GM12875 (cell line): ENCODE data around the gene KRTAP5-2.

Experiments
- H3K4me3 ChIP-seq: one replicate; pipeline ENCODE4 v1.5.1; 2011; ENCODE audit warnings: low read depth, low read length, control low read depth
- CTCF ChIP-seq: IDR thresholded peaks from 2 replicates; pipeline ENCODE4 v1.5.1; 2011; ENCODE audit warnings: low read depth, mild to moderate bottlenecking, control low read depth, inconsistent platforms, low read length, moderate library complexity, borderline replicate concordance; ENCODE audit not compliant: insufficient read depth

KRTAP5-2 gene

GRCh38 chr11:1574933-1575242 is 23.2 kb downstream of the KRTAP5-2 start:
- H3K4me3 ChIP-seq: no peak overlapping the region
- TF ChIP-seq CTCF: no peak

- peak; percentile 90 for TF ChIP-seq CTCF
- H3K4me3 ChIP-seq: no peak overlapping the region
These were observed 23.7 kb downstream of the KRTAP5-2 start for GRCh38 chr11:1574238-1574932.

GRCh38 chr11:1573903-1574237 is 24.2 kb downstream of the KRTAP5-2 start:
- H3K4me3 ChIP-seq: no peak overlapping the region
- TF ChIP-seq CTCF: no peak

DNA sequence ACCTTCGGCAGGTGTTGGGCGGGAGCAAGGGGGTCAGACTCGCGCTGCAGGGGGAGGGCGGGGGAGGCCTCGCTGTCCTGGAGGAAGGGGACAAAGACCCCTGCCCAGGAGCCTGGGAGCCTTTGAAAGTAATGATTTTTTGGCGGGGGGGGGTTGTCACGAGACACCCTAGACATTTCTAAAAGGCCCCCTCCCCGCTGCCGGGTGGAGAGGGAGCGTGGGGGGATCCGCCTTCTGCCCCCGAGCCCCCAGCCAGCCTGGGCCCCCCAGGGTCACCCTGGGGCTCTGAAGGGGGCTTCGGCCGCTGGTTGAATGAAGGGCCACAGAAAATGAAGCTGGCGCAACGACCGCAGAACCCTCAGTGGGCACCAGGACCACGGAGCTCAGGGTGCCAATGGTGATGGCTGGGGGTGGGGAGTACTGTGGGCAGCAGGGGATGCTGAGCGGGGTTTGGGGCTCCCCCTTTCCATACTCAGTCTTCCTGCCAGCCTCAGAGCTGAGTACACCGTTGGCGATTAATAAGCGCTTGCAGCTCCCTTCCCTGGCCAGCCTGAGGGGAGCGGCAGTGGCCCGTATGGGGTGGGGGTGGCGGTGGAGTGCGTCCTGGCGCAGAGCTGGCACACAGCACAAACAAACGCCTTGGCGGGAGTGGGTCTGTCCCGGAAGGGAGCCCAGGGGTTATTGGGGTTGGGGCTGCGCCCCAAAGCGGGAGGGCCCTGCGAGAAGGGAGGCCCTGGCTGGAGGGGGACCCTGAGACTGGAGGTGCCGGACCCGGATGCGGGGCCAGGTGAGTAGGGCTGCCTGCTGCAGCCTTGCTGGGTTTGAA is 24.8 kb downstream of the KRTAP5-2 start:
- no peak for TF ChIP-seq CTCF
- H3K4me3 ChIP-seq: no peak overlapping the region

DNA sequence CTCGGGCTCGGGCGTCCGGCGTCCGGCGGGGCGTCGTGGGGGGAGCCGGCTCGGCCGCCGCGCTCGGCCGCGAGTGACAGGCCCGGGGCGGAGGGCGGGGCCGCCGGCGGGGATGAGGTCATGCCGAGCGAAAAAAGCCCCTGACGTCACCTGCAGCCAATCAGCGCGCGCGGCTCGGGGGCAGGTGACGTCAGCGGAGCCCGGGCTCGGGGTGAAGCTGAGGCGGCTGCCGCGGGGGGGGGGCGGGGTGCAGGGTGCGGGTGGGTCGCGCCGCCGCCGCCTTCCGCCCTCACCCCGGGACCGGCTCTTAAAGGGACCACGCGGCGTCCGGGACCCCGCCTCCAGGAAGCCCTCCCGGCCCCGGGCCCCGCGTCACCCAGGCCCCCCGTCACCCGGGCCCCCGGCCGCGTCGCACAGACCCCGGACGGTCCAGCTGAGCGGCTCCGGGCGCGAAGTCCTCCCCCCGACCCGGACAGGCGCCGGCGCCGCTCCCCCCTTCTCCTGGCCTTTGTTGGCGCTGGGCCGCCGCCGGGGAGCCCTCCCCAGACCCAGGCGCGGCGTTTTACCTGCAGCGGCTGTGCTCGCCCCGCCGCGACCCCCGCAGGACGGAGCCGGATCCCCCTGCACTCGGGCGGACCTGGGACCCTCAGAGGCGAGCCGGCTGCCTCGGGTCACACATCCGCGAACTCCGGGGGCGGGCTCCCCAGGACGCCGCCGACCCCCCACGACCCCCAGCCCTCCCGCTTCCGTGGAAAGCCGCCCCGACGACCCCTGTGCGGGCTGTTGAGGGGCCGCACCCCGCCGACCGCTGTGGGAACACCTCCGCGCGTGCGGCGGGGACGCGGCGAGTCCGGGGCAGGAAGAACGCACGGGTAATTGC is 25.7 kb downstream of the KRTAP5-2 start, which contains the start of gene DUSP8:
Gene DUSP8 (minus strand): TSS at position 75 of the 880 bp plus-strand sequence. CDS start 6,445 bp downstream, outside the sequence.
- H3K4me3 ChIP-seq: no peak within 1 kb of the TSS
- TF ChIP-seq CTCF: no peak

GRCh38 chr11:1571760-1572196 is 26.3 kb downstream of the KRTAP5-2 start:
- no peak overlapping the region for H3K4me3 ChIP-seq
- TF ChIP-seq CTCF: no peak
